Esophagus muscularis mucosa (tissue), 4 donors: ENCODE measurements around the gene PTPRU. TPM values are rescaled to one million over a fixed set of nuclear protein-coding genes. Genes with fewer than 3 reads are reported as not detected.

Source experiments
- DNase-seq: peaks from one replicate; pipeline ENCODE4 v3.0.0-alpha.2; 2017; ENCODE audit errors: extremely low spot score
- H3K27ac ChIP-seq, 4 donors: fragments of 200-600 bp; sonication (generic); replicated peaks in 1 of 4; 1 replicate in 3 of 4; 2 replicates in 1 of 4; pipeline ENCODE4 v1.5.1; 2016 to 2019; ENCODE audit warnings: mild to moderate bottlenecking in 1 of 4
- H3K27me3 ChIP-seq, 4 donors: fragments of 200-600 bp; sonication (generic); one replicate each; pipeline versions ENCODE4 v1.5.1 to v1.6.0; 2016 to 2019
- H3K36me3 ChIP-seq, 4 donors: fragments of 200-600 bp; sonication (generic); one replicate each; pipeline ENCODE4 v1.5.1; 2016 to 2019
- H3K4me1 ChIP-seq, 4 donors: fragments of 200-600 bp; sonication (generic); one replicate each; pipeline ENCODE4 v1.5.1; 2016 to 2019
- H3K4me3 ChIP-seq, 4 donors: fragments of 200-600 bp; sonication (generic); 1 replicate in 2 of 4; 2 replicates in 2 of 4; pipeline ENCODE4 v1.5.1; 2016 to 2019; ENCODE audit warnings: mild to moderate bottlenecking in 4 of 4, moderate library complexity in 1 of 4
- H3K9me3 ChIP-seq, 4 donors: fragments of 200-600 bp; sonication (generic); 1 replicate in 3 of 4; 2 replicates in 1 of 4; pipeline ENCODE4 v1.5.1; 2016 to 2019
- EP300 ChIP-seq: sonication (generic); formaldehyde crosslinking; IDR thresholded peaks from one replicate; pipeline ENCODE4 v1.6.1; 2017; ENCODE audit warnings: antibody characterized with exemption
- POLR2A ChIP-seq: fragments of 450-650 bp; IDR thresholded peaks from one replicate; pipeline ENCODE4 v1.6.1; 2017; ENCODE audit warnings: antibody characterized with exemption, moderate library complexity, mild to moderate bottlenecking, low read depth
- POLR2AphosphoS5 ChIP-seq, 2 donors: sonication (generic); formaldehyde crosslinking; IDR thresholded peaks; one replicate each; pipeline ENCODE4 v1.6.1; 2017; ENCODE audit warnings: antibody characterized with exemption in 2 of 2
- WGBS: methylation state at CpG from one replicate; pipeline ENCODE4 v1.1.5; 2018; 5-methylcytosine and 5-hydroxymethylcytosine counted together
- intact Hi-C: fragments of 100-400 bp; cut with DNase I; formaldehyde crosslinking; loops from one replicate; pipeline ENCODE4 v1.15.1; 2023
- total RNA-seq, 4 donors: library from RNA; depleted of rRNA; stranded (reverse); fragments of >200 nt; gene quantifications; one replicate each; pipeline versions ENCODE4 v1.1.0 to v1.2.1, GENCODE V29; 2016
- TF ChIP-seq, protein P1 (sequence below), 3 experiments: fragments of 200-600 bp in 2 of 3; fragments of 450-650 bp in 1 of 3; sonication (generic) in 2 of 3; IDR thresholded peaks; one replicate each; pipeline ENCODE4 v1.5.1; 2017 to 2019; ENCODE audit warnings: antibody characterized with exemption in 3 of 3, mild to moderate bottlenecking in 2 of 3, moderate library complexity in 1 of 3

The PTPRU gene
- total RNA-seq, 4 donors from 2014 or later, result 19.5 to 32.7 (median 27.5) TPM

DNA sequence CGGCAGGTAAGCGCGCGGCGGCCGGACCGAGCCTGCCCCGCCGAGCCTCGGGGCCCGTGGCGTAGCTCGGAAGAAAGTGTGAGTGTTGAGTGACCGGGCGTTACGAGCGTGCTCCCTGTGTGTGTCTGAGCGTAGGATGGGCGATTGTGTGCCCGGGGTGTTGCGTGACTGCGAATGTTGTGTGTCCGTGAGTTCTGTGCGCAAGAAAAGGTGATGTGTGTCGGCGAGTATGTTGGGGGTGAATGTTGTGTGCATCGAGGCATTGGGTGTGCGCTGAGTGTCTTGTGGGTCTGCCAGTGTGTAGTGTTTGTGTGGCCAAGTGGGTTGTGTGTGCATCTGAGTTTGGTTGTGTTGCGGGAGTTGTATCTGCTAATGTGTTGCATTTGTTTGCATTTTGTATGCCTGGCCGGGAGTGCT, 398 bp downstream of the PTPRU start:
- H3K9me3 ChIP-seq, result no peaks in the 10 kb centered on the region
- no peak for DNase-seq
- TF ChIP-seq POLR2A, result no peak
- TF ChIP-seq, protein P1, sequence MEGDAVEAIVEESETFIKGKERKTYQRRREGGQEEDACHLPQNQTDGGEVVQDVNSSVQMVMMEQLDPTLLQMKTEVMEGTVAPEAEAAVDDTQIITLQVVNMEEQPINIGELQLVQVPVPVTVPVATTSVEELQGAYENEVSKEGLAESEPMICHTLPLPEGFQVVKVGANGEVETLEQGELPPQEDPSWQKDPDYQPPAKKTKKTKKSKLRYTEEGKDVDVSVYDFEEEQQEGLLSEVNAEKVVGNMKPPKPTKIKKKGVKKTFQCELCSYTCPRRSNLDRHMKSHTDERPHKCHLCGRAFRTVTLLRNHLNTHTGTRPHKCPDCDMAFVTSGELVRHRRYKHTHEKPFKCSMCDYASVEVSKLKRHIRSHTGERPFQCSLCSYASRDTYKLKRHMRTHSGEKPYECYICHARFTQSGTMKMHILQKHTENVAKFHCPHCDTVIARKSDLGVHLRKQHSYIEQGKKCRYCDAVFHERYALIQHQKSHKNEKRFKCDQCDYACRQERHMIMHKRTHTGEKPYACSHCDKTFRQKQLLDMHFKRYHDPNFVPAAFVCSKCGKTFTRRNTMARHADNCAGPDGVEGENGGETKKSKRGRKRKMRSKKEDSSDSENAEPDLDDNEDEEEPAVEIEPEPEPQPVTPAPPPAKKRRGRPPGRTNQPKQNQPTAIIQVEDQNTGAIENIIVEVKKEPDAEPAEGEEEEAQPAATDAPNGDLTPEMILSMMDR (IDR thresholded peaks at IDR 0.05), result no peak
- TF ChIP-seq POLR2AphosphoS5 (IDR thresholded peaks at IDR 0.05), result no peak
- no peak for TF ChIP-seq EP300
- WGBS, result 2% methylated on average over 13 of the region's 30 CpGs
- peak overlapping the region; percentile 54 to 92 (median 70) for H3K4me3 ChIP-seq
- H3K36me3 ChIP-seq, result no peaks in the 10 kb centered on the region
- H3K27ac ChIP-seq, result peak overlapping the region; percentile 64 to 77 (median 74)
- intact Hi-C loops, result loop anchor here (2.0 to 10.0 kb wide), 7 partner anchors 556 to 1548 kb away; no protein-coding TSS in a partner anchor
- peaks cover 0 to 16% (median 0%) of the 10 kb centered on the region in 4 donors for H3K27me3 ChIP-seq
- peaks cover 6 to 27% (median 25%) of the 10 kb centered on the region in 4 donors for H3K4me1 ChIP-seq

GRCh38 chr1:29237129-29237821, 953 bp downstream of the PTPRU start:
- no peak for TF ChIP-seq POLR2AphosphoS5 (IDR thresholded peaks at IDR 0.05)
- TF ChIP-seq, protein P1 (IDR thresholded peaks at IDR 0.05), result no peak
- no peak for TF ChIP-seq EP300
- TF ChIP-seq POLR2A, result no peak
- Histone ChIP-seq H3K27ac (peak overlapping the region; percentile 64 to 77 (median 74)), H3K36me3 (no peaks in the 10 kb centered on the region), H3K4me3 (peak overlapping the region; percentile 54 to 92 (median 70)), H3K9me3 (no peaks in the 10 kb centered on the region), H3K4me1 (peaks cover 6 to 27% (median 25%) of the 10 kb centered on the region in 4 donors), H3K27me3 (peaks cover 0 to 16% (median 0%) of the 10 kb centered on the region in 4 donors)
- WGBS, result 1% methylated on average over 27 of the region's 79 CpGs
- intact Hi-C loops, result loop anchor here (2.0 to 10.0 kb wide), 7 partner anchors 555 to 1548 kb away; no protein-coding TSS in a partner anchor
- DNase-seq, result no peak

DNA sequence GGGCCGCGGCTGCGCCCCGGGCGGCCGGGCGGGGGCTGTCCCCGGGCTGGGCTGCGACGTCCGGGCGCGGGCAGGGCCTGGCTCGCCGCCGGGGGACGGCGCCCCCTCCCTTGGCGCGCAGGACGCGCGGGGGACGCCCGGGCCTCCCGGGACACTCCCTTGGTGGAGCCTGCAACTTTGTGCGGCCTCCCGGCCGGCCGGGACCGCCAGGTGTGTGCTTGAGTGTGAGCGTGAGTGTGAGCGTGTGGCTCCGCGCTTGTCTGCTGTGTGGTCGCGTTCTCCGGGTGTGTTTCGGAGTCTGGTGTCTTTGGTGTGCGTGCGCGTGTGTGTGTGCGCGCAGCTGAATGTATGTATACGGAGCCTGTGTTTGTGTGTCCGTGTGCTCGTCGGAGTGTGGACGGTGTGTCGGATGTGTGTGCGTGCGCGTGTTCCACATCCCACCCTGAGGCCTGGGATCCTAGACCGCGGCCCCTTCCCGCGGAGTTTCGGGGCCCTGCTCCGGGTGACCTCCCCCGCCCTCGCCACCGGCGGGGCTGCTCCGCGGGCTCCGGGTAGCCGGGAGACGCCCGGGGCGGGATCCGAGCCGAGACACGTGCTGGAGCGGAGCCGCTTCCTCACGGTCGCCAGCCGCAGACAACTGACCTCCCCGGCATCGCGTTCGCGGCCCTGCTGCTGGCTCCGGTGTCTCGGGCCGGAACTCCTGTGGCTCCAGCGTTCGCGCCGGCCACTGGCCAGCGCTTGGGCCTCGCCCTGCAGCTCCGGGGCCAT, 1.7 kb downstream of the PTPRU start:
- Histone ChIP-seq H3K9me3 (no peaks in the 10 kb centered on the region), H3K4me3 (peak overlapping the region; percentile 54 to 92 (median 70)), H3K36me3 (no peaks in the 10 kb centered on the region), H3K27ac (peak overlapping the region; percentile 58 to 80 (median 70)), H3K27me3 (peaks cover 0 to 16% (median 0%) of the 10 kb centered on the region in 4 donors), H3K4me1 (peaks cover 6 to 27% (median 25%) of the 10 kb centered on the region in 4 donors)
- no peak for DNase-seq
- TF ChIP-seq, protein P1 (IDR thresholded peaks at IDR 0.05), result no peak
- TF ChIP-seq EP300 (no peak), POLR2AphosphoS5 (IDR thresholded peaks at IDR 0.05) (peak in 1 of 2 donors; percentile 22), POLR2A (no peak)
- WGBS, result 14% methylated on average over 29 of the region's 93 CpGs
- intact Hi-C loops, result loop anchor here (2.0 to 10.0 kb wide), 7 partner anchors 554 to 1547 kb away; no protein-coding TSS in a partner anchor

DNA sequence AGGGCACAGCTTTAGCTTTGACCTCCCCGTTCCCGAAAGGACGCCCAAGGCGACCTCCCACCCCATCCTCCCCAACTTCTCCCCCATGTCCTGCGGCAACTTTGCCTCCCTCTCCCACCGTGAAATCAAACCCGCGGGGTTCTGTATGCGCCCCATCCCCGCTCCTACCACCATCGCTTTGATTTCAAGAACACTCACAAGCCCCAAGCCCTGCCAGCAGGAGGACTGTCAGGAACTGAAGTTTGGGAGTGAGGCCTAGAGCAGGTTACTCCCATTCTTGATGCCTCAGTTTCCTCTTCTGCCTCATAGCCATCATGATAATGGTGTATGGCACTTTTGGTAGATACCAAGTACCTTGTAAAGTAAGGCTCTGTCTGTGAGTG, 2.3 kb downstream of the PTPRU start:
- intact Hi-C loops, result loop anchor here (5.0 to 10.0 kb wide), 4 partner anchors 554 to 1546 kb away; no protein-coding TSS in a partner anchor
- H3K36me3 ChIP-seq, result no peaks in the 10 kb centered on the region
- DNase-seq, result no peak
- H3K9me3 ChIP-seq, result no peaks in the 10 kb centered on the region
- H3K4me1 ChIP-seq, result peaks cover 6 to 27% (median 25%) of the 10 kb centered on the region in 4 donors
- 66% methylated on average over 11 of the region's 11 CpGs for WGBS
- H3K4me3 ChIP-seq, result peak overlapping the region; percentile 54 to 92 (median 70)
- H3K27ac ChIP-seq, result peak overlapping the region; percentile 58 to 80 (median 70)
- TF ChIP-seq EP300, result no peak
- TF ChIP-seq, protein P1 (IDR thresholded peaks at IDR 0.05), result no peak
- TF ChIP-seq POLR2AphosphoS5 (IDR thresholded peaks at IDR 0.05), result no peak
- TF ChIP-seq POLR2A, result no peak
- H3K27me3 ChIP-seq, result peaks cover 0 to 16% (median 0%) of the 10 kb centered on the region in 4 donors
